HepG2 (cell line): ENCODE results near the gene CCDC122. TPM values are rescaled to one million over a fixed set of nuclear protein-coding genes. Genes with fewer than 3 reads are reported as not detected.

Experiments used
- ELF3 ChIP-seq: IDR thresholded peaks from 2 replicates; pipeline ENCODE4 v1.6.1; 2016; ENCODE audit warnings: missing genetic modification reagents, missing compliant biosample characterization
- FOXA3 ChIP-seq: IDR thresholded peaks from 2 replicates; pipeline ENCODE4 v1.6.1; 2016; ENCODE audit warnings: missing genetic modification reagents, missing compliant biosample characterization
- HMG20B ChIP-seq: conservative IDR thresholded peaks from 2 replicates; pipeline ENCODE4 v1.6.1; 2016; ENCODE audit warnings: missing genetic modification reagents, missing compliant biosample characterization
- HNF1A ChIP-seq, 2 experiments: sonication (generic) in 1 of 2; formaldehyde crosslinking in 1 of 2; IDR thresholded peaks; 2 replicates each; pipeline versions ENCODE4 v1.4.0 to v1.6.1; 2016 to 2020; ENCODE audit warnings: borderline replicate concordance in 1 of 2, low read depth in 1 of 2, mild to moderate bottlenecking in 1 of 2, missing genetic modification reagents in 1 of 2
- KDM4B ChIP-seq: sonication (generic); formaldehyde crosslinking; IDR thresholded peaks from 2 replicates; pipeline ENCODE4 v1.4.0; 2020; ENCODE audit warnings: missing genetic modification reagents
- POGZ ChIP-seq: sonication (generic); formaldehyde crosslinking; IDR thresholded peaks from 2 replicates; pipeline ENCODE4 v1.4.0; 2020; ENCODE audit warnings: mild to moderate bottlenecking, missing genetic modification reagents
- ZBTB44 ChIP-seq: sonication (generic); formaldehyde crosslinking; IDR thresholded peaks from 2 replicates; pipeline ENCODE4 v1.4.0; 2020; ENCODE audit warnings: missing genetic modification reagents
- ZNF790 ChIP-seq: sonication (generic); formaldehyde crosslinking; IDR thresholded peaks from 2 replicates; pipeline ENCODE4 v1.8.0; 2022; ENCODE audit warnings: missing genetic modification reagents, mild to moderate bottlenecking, borderline replicate concordance
- ZNF800 ChIP-seq: sonication (generic); formaldehyde crosslinking; IDR thresholded peaks from 2 replicates; pipeline ENCODE4 v1.4.0; 2020; ENCODE audit warnings: missing genetic modification reagents
- polyA plus RNA-seq, 8 experiments: library from polyadenylated mRNA; depleted of rRNA in 3 of 8; stranded (reverse) in 7 of 8; unstranded in 1 of 8; fragments of >200 nt; fragmentation: Illumina TruSeq in 4 of 8; extraction: Trizol in 4 of 8; gene quantifications; 2 replicates each; pipeline versions ENCODE4 v1.2.1 to v1.2.3, GENCODE V29; 2011 to 2016; ENCODE audit warnings: low read depth in 4 of 8, missing spikeins in 1 of 8, mixed read lengths in 1 of 8; ENCODE audit not compliant: insufficient read depth in 1 of 8
- total RNA-seq, 5 experiments: library from RNA; depleted of rRNA; stranded (reverse); fragments of >200 nt; fragmentation: Illumina TruSeq; extraction: Trizol; gene quantifications; 2 replicates each; pipeline ENCODE4 v1.2.3, GENCODE V29; 2016; ENCODE audit warnings: low read depth in 1 of 5
- TF ChIP-seq, protein P1 (sequence below): sonication (generic); formaldehyde crosslinking; IDR thresholded peaks from 2 replicates; pipeline ENCODE4 v1.8.1; 2023; ENCODE audit warnings: mild to moderate bottlenecking, missing genetic modification reagents
- TF ChIP-seq, protein P2 (sequence below): sonication (generic); formaldehyde crosslinking; IDR thresholded peaks from 2 replicates; pipeline ENCODE4 v1.5.1; 2020; ENCODE audit warnings: missing genetic modification reagents, mild to moderate bottlenecking, borderline replicate concordance
- TF ChIP-seq, protein P3 (sequence below): sonication (generic); formaldehyde crosslinking; IDR thresholded peaks from 2 replicates; pipeline ENCODE4 v1.4.0; 2020; ENCODE audit warnings: low read depth, mild to moderate bottlenecking, missing genetic modification reagents

CCDC122 gene
- total and polyA plus RNA-seq, 2 of the 13 experiments (the other 11 are each of a cell fraction or from before 2014, with no cell fraction given): 0.32 to 3.5 TPM

- TF ChIP-seq ZNF790 (CRISPR knock-in tag) (no peak), KDM4B (CRISPR knock-in tag) (no peak), ZBTB44 (CRISPR knock-in tag) (no peak), HMG20B (CRISPR knock-in tag) (no peak), ELF3 (CRISPR knock-in tag) (0 out of 2 replicates have a peak, but pooled peaks have one; percentile 44), FOXA3 (CRISPR knock-in tag) (no peak), HNF1A (IDR thresholded peaks at IDR 0.05; ENCODE audit: low read depth) (no peak), HNF1A (CRISPR knock-in tag; IDR thresholded peaks at IDR 0.05; ENCODE audit: borderline replicate concordance) (no peak), ZNF800 (CRISPR knock-in tag) (no peak), POGZ (CRISPR knock-in tag) (no peak)
- TF ChIP-seq, protein P1, sequence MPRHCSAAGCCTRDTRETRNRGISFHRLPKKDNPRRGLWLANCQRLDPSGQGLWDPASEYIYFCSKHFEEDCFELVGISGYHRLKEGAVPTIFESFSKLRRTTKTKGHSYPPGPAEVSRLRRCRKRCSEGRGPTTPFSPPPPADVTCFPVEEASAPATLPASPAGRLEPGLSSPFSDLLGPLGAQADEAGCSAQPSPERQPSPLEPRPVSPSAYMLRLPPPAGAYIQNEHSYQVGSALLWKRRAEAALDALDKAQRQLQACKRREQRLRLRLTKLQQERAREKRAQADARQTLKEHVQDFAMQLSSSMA: no peak
- TF ChIP-seq, protein P2, sequence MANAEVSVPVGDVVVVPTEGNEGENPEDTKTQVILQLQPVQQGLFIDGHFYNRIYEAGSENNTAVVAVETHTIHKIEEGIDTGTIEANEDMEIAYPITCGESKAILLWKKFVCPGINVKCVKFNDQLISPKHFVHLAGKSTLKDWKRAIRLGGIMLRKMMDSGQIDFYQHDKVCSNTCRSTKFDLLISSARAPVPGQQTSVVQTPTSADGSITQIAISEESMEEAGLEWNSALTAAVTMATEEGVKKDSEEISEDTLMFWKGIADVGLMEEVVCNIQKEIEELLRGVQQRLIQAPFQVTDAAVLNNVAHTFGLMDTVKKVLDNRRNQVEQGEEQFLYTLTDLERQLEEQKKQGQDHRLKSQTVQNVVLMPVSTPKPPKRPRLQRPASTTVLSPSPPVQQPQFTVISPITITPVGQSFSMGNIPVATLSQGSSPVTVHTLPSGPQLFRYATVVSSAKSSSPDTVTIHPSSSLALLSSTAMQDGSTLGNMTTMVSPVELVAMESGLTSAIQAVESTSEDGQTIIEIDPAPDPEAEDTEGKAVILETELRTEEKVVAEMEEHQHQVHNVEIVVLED (CRISPR knock-in tag): no peak
- TF ChIP-seq, protein P3, sequence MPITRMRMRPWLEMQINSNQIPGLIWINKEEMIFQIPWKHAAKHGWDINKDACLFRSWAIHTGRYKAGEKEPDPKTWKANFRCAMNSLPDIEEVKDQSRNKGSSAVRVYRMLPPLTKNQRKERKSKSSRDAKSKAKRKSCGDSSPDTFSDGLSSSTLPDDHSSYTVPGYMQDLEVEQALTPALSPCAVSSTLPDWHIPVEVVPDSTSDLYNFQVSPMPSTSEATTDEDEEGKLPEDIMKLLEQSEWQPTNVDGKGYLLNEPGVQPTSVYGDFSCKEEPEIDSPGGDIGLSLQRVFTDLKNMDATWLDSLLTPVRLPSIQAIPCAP: no peak
Observed at GRCh38 chr13:43848001-43848649, 31.4 kb downstream of the CCDC122 start (continued).
